Adrenal gland (tissue), 12 donors: ENCODE results near the gene TNIK. TPM values are rescaled to one million over a fixed set of nuclear protein-coding genes. Genes with fewer than 3 reads are reported as not detected.

Experiments used
- DNase-seq, 7 donors: peaks; one replicate each; pipeline ENCODE4 v3.0.0-alpha.2; 2019 to 2020
- H3K27ac ChIP-seq, 5 donors: fragments of 200-600 bp; sonication (generic) in 4 of 5; 1 replicate in 3 of 5; 2 replicates in 2 of 5; pipeline versions ENCODE4 v1.5.1 to v1.8.0; 2016 to 2020; ENCODE audit warnings: mild to moderate bottlenecking in 1 of 5
- H3K27me3 ChIP-seq: fragments of 200-600 bp; 2 replicates; pipeline ENCODE4 v1.8.0; 2021
- H3K36me3 ChIP-seq, 2 donors: fragments of 200-600 bp; replicated peaks in 1 of 2; 1 replicate in 1 of 2; 2 replicates in 1 of 2; pipeline versions ENCODE4 v1.5.1 to v1.8.0; 2018 to 2022
- H3K4me1 ChIP-seq, 2 donors: fragments of 200-600 bp; replicated peaks in 1 of 2; 1 replicate in 1 of 2; 2 replicates in 1 of 2; pipeline versions ENCODE4 v1.5.1 to v1.8.0; 2018 to 2021
- H3K4me3 ChIP-seq, 4 donors: fragments of 200-600 bp; sonication (generic) in 3 of 4; one replicate each; pipeline ENCODE4 v1.5.1; 2016 to 2018
- H3K9me3 ChIP-seq, 3 donors: fragments of 200-600 bp; sonication (generic) in 1 of 3; replicated peaks in 1 of 3; 1 replicate in 2 of 3; 2 replicates in 1 of 3; pipeline versions ENCODE4 v1.5.1 to v1.8.0; 2016 to 2021
- CTCF ChIP-seq, 6 experiments: fragments of 450-650 bp in 4 of 6; fragments of 200-600 bp in 2 of 6; sonication (generic) in 1 of 6; IDR thresholded peaks; 1 replicate in 5 of 6; 2 replicates in 1 of 6; pipeline versions ENCODE4 v1.5.1 to v1.8.0; 2016 to 2021; ENCODE audit warnings: antibody characterized with exemption in 6 of 6, mild to moderate bottlenecking in 2 of 6, moderate library complexity in 1 of 6
- POLR2A ChIP-seq, 2 donors: fragments of 450-650 bp; IDR thresholded peaks; one replicate each; pipeline ENCODE4 v1.6.1; 2017; ENCODE audit warnings: antibody characterized with exemption in 2 of 2, mild to moderate bottlenecking in 2 of 2, moderate library complexity in 1 of 2
- whole genome bisulfite sequencing, 4 donors: extraction: QIAGEN DNeasy Blood & Tissue Kit in 2 of 4; methylation state at CpG; one replicate each; pipeline versions ENCODE4 v1.1.5 to v1.1.7; 2013 to 2017; 5-methylcytosine and 5-hydroxymethylcytosine counted together
- intact Hi-C, 2 donors: fragments of 100-400 bp; cut with DNase I; formaldehyde crosslinking; loops; one replicate each; pipeline versions ENCODE4 v1.14.1 to v1.15.0; 2022 to 2023
- polyA plus RNA-seq, 3 donors: library from polyadenylated mRNA; stranded (reverse); fragments of 200-250 nt in 2 of 3; fragments of 350-450 nt in 1 of 3; fragmentation: Illumina TruSeq in 1 of 3; extraction: RNeasy Lipid Tissue Mini Kit (QIAGEN cat#74804) in 1 of 3; gene quantifications; one replicate each; pipeline ENCODE4 v1.2.3, GENCODE V29; 2013 to 2014
- total RNA-seq, 9 donors: library from RNA; depleted of rRNA in 4 of 9; stranded (reverse); fragments of >200 nt in 4 of 9; fragments of 120-200 nt in 1 of 9; fragmentation: NEBNext Ultra II Directional in 1 of 9; extraction: Animal tissue kit (Norgen Biotek cat#: 25700) in 1 of 9; gene quantifications; one replicate each; pipeline versions ENCODE4 v1.1.0 to v1.2.4, GENCODE V29; 2013 to 2023
- donor health status: healthy with polysubstance abuse.
- donor health status: Bipolar disorder and iron deficiency.
- donor health status: DM: yes; HTN: yes; CAD: no.
- donor health status: DM: no; HTN: no; CAD: no.
- donor health status: DM: no; HTN: no; CAD: no.
- donor health status: DM: yes; HTN: yes; CAD: no.

Gene TNIK
- total and polyA plus RNA-seq, 12 donors: 4.9 to 33.1 (median 10.7) TPM

GRCh38 chr3:171321559-171322360, 138.4 kb downstream of the TNIK start:
- no peaks in the 10 kb centered on the region for H3K27me3 ChIP-seq
- H3K4me1 ChIP-seq: peaks cover 0 to 8% of the 10 kb centered on the region in 2 donors
- intact Hi-C loops: no loop called here
- WGBS, 4 donors: 35 to 74% (median 59%) methylated on average over 3 of the region's 3 CpGs
- no peaks in the 10 kb centered on the region for H3K36me3 ChIP-seq
- no peaks in the 10 kb centered on the region for H3K9me3 ChIP-seq
- DNase-seq: no peak
- no peak overlapping the region for H3K27ac ChIP-seq
- TF ChIP-seq CTCF (IDR thresholded peaks at IDR 0.05): no peak
- TF ChIP-seq POLR2A (IDR thresholded peaks at IDR 0.05): no peak
- no peak overlapping the region for H3K4me3 ChIP-seq

GRCh38 chr3:171320750-171321558, 139.3 kb downstream of the TNIK start:
- TF ChIP-seq POLR2A (IDR thresholded peaks at IDR 0.05): no peak
- TF ChIP-seq CTCF (IDR thresholded peaks at IDR 0.05): no peak
- H3K27ac ChIP-seq: no peak overlapping the region
- intact Hi-C loops: no loop called here
- DNase-seq: no peak
- peaks cover 0 to 8% of the 10 kb centered on the region in 2 donors for H3K4me1 ChIP-seq
- WGBS, 4 donors: 65 to 68% (median 67%) methylated on average over 7 of the region's 7 CpGs
- H3K9me3 ChIP-seq: no peaks in the 10 kb centered on the region
- H3K27me3 ChIP-seq: no peaks in the 10 kb centered on the region
- H3K4me3 ChIP-seq: no peak overlapping the region
- no peaks in the 10 kb centered on the region for H3K36me3 ChIP-seq

GRCh38 chr3:171317171-171317570, 143.0 kb downstream of the TNIK start:
- intact Hi-C loops: no loop called here
- WGBS, 4 donors: 92 to 99% (median 95%) methylated on average over 2 of the region's 2 CpGs
- TF ChIP-seq POLR2A (IDR thresholded peaks at IDR 0.05) (no peak), CTCF (IDR thresholded peaks at IDR 0.05) (no peak)

GRCh38 chr3:171315919-171316318, 144.3 kb downstream of the TNIK start:
- 94 to 97% (median 96%) methylated on average over 4 of the region's 4 CpGs for WGBS, 4 donors
- Histone ChIP-seq H3K4me3 (no peak overlapping the region), H3K27ac (no peak overlapping the region), H3K9me3 (no peaks in the 10 kb centered on the region), H3K27me3 (no peaks in the 10 kb centered on the region), H3K4me1 (peaks cover 0 to 1% of the 10 kb centered on the region in 2 donors), H3K36me3 (no peaks in the 10 kb centered on the region)
- intact Hi-C loops: no loop called here
- no peak for DNase-seq
- TF ChIP-seq CTCF (IDR thresholded peaks at IDR 0.05): no peak
- TF ChIP-seq POLR2A (IDR thresholded peaks at IDR 0.05): no peak

More at GRCh38 chr3:171317171-171317570, 143.0 kb downstream of the TNIK start:
- Histone ChIP-seq H3K4me1 (peaks cover 0 to 8% of the 10 kb centered on the region in 2 donors), H3K9me3 (no peaks in the 10 kb centered on the region), H3K27ac (no peak overlapping the region), H3K36me3 (no peaks in the 10 kb centered on the region), H3K4me3 (no peak overlapping the region), H3K27me3 (no peaks in the 10 kb centered on the region)
- DNase-seq: no peak
